T-helper 2 cell treated with Interferon-gamma antibody and Interleukin-4, amounts not matched to agents 5 μg/mL and 100 μg/mL, for 36 hours (primary cell): ENCODE measurements around the gene AGAP1.

Experiments
- DNase-seq: peaks from one replicate; pipeline ENCODE4 v3.0.0; 2021; ENCODE audit warnings: low spot score
- H3K27ac Mint-ChIP-seq: one replicate; pipeline ENCODE4 v1.8.0; 2021; ENCODE audit warnings: mild to moderate bottlenecking, mixed read lengths
- H3K27me3 Mint-ChIP-seq: one replicate; pipeline ENCODE4 v1.8.0; 2021; ENCODE audit warnings: low read depth, mixed read lengths
- H3K36me3 Mint-ChIP-seq: one replicate; pipeline ENCODE4 v1.8.0; 2021; ENCODE audit warnings: low read depth, mixed read lengths
- H3K4me1 Mint-ChIP-seq: one replicate; pipeline ENCODE4 v1.8.0; 2021; ENCODE audit warnings: low read depth, mixed read lengths
- H3K4me3 Mint-ChIP-seq: one replicate; pipeline ENCODE4 v1.8.0; 2022; ENCODE audit warnings: mild to moderate bottlenecking, moderate library complexity, mixed read lengths
- H3K9me3 Mint-ChIP-seq: one replicate; pipeline ENCODE4 v1.8.0; 2021; ENCODE audit warnings: mixed read lengths

Gene AGAP1

GRCh38 chr2:236093134-236093533, 599.3 kb downstream of the AGAP1 start:
- H3K36me3 Mint-ChIP-seq: no peaks in the 10 kb centered on the region
- no peaks in the 10 kb centered on the region for H3K4me1 Mint-ChIP-seq
- no peaks in the 10 kb centered on the region for H3K9me3 Mint-ChIP-seq
- no peak overlapping the region for H3K4me3 Mint-ChIP-seq
- no peaks in the 10 kb centered on the region for H3K27me3 Mint-ChIP-seq
- H3K27ac Mint-ChIP-seq: no peak overlapping the region
- no peak for DNase-seq

- no peak overlapping the region for H3K4me3 Mint-ChIP-seq
- H3K36me3 Mint-ChIP-seq: no peaks in the 10 kb centered on the region
- no peaks in the 10 kb centered on the region for H3K4me1 Mint-ChIP-seq
- DNase-seq: no peak
- H3K9me3 Mint-ChIP-seq: no peaks in the 10 kb centered on the region
- no peak overlapping the region for H3K27ac Mint-ChIP-seq
- H3K27me3 Mint-ChIP-seq: no peaks in the 10 kb centered on the region
Measured at GRCh38 chr2:236095504-236095903, 601.7 kb downstream of the AGAP1 start.

GRCh38 chr2:236101311-236101950, 607.6 kb downstream of the AGAP1 start:
- DNase-seq: no peak
- no peaks in the 10 kb centered on the region for H3K27me3 Mint-ChIP-seq
- H3K36me3 Mint-ChIP-seq: no peaks in the 10 kb centered on the region
- H3K4me1 Mint-ChIP-seq: no peaks in the 10 kb centered on the region
- H3K9me3 Mint-ChIP-seq: no peaks in the 10 kb centered on the region
- no peak overlapping the region for H3K27ac Mint-ChIP-seq
- no peak overlapping the region for H3K4me3 Mint-ChIP-seq

GRCh38 chr2:236102971-236103370, 609.1 kb downstream of the AGAP1 start:
- no peaks in the 10 kb centered on the region for H3K27me3 Mint-ChIP-seq
- DNase-seq: no peak
- no peak overlapping the region for H3K4me3 Mint-ChIP-seq
- no peak overlapping the region for H3K27ac Mint-ChIP-seq
- H3K9me3 Mint-ChIP-seq: no peaks in the 10 kb centered on the region
- H3K36me3 Mint-ChIP-seq: no peaks in the 10 kb centered on the region
- H3K4me1 Mint-ChIP-seq: no peaks in the 10 kb centered on the region

GRCh38 chr2:236103981-236104380, 610.1 kb downstream of the AGAP1 start:
- peaks cover 9% of the 10 kb centered on the region for H3K27me3 Mint-ChIP-seq
- no peak overlapping the region for H3K4me3 Mint-ChIP-seq
- no peaks in the 10 kb centered on the region for H3K9me3 Mint-ChIP-seq
- DNase-seq: no peak
- no peak overlapping the region for H3K27ac Mint-ChIP-seq
- H3K36me3 Mint-ChIP-seq: no peaks in the 10 kb centered on the region
- no peaks in the 10 kb centered on the region for H3K4me1 Mint-ChIP-seq

- H3K27ac Mint-ChIP-seq: no peak overlapping the region
- H3K36me3 Mint-ChIP-seq: no peaks in the 10 kb centered on the region
- peaks cover 9% of the 10 kb centered on the region for H3K27me3 Mint-ChIP-seq
- no peak overlapping the region for H3K4me3 Mint-ChIP-seq
- no peaks in the 10 kb centered on the region for H3K9me3 Mint-ChIP-seq
- H3K4me1 Mint-ChIP-seq: no peaks in the 10 kb centered on the region
- DNase-seq: no peak
Measured at GRCh38 chr2:236105955-236106607, 612.2 kb downstream of the AGAP1 start.

- Mint-ChIP-seq H3K27ac (no peak overlapping the region), H3K4me1 (no peaks in the 10 kb centered on the region)
Measured at GRCh38 chr2:236106761-236107160, 612.9 kb downstream of the AGAP1 start.

GRCh38 chr2:236107536-236107935, 613.7 kb downstream of the AGAP1 start:
- no peak overlapping the region for H3K4me3 Mint-ChIP-seq

More at GRCh38 chr2:236106761-236107160, 612.9 kb downstream of the AGAP1 start:
- no peaks in the 10 kb centered on the region for H3K9me3 Mint-ChIP-seq
- H3K4me3 Mint-ChIP-seq: no peak overlapping the region
- no peaks in the 10 kb centered on the region for H3K36me3 Mint-ChIP-seq
- H3K27me3 Mint-ChIP-seq: peaks cover 9% of the 10 kb centered on the region
- no peak for DNase-seq

GRCh38 chr2:236107942-236108625, 614.2 kb downstream of the AGAP1 start:
- no peaks in the 10 kb centered on the region for H3K4me1 Mint-ChIP-seq
- H3K9me3 Mint-ChIP-seq: no peaks in the 10 kb centered on the region
- no peak overlapping the region for H3K4me3 Mint-ChIP-seq
- DNase-seq: no peak
- H3K27me3 Mint-ChIP-seq: peaks cover 9% of the 10 kb centered on the region
- H3K27ac Mint-ChIP-seq: no peak overlapping the region
- H3K36me3 Mint-ChIP-seq: no peaks in the 10 kb centered on the region

More at GRCh38 chr2:236107536-236107935, 613.7 kb downstream of the AGAP1 start:
- Mint-ChIP-seq H3K4me1 (no peaks in the 10 kb centered on the region), H3K27ac (no peak overlapping the region), H3K36me3 (no peaks in the 10 kb centered on the region), H3K27me3 (peaks cover 9% of the 10 kb centered on the region), H3K9me3 (no peaks in the 10 kb centered on the region)
- DNase-seq: no peak

GRCh38 chr2:236109061-236109460, 615.2 kb downstream of the AGAP1 start:
- no peak overlapping the region for H3K4me3 Mint-ChIP-seq
- H3K4me1 Mint-ChIP-seq: no peaks in the 10 kb centered on the region
- H3K27ac Mint-ChIP-seq: no peak overlapping the region
- no peaks in the 10 kb centered on the region for H3K9me3 Mint-ChIP-seq
- peaks cover 9% of the 10 kb centered on the region for H3K27me3 Mint-ChIP-seq
- no peaks in the 10 kb centered on the region for H3K36me3 Mint-ChIP-seq
- no peak for DNase-seq

- H3K4me3 Mint-ChIP-seq: no peak overlapping the region
- H3K36me3 Mint-ChIP-seq: no peaks in the 10 kb centered on the region
- H3K9me3 Mint-ChIP-seq: no peaks in the 10 kb centered on the region
- H3K27ac Mint-ChIP-seq: no peak overlapping the region
- H3K4me1 Mint-ChIP-seq: no peaks in the 10 kb centered on the region
- H3K27me3 Mint-ChIP-seq: peaks cover 9% of the 10 kb centered on the region
- no peak for DNase-seq
Measured at GRCh38 chr2:236109473-236109872, 615.6 kb downstream of the AGAP1 start.

GRCh38 chr2:236112466-236112865, 618.6 kb downstream of the AGAP1 start:
- no peaks in the 10 kb centered on the region for H3K4me1 Mint-ChIP-seq
- no peaks in the 10 kb centered on the region for H3K9me3 Mint-ChIP-seq
- no peak overlapping the region for H3K4me3 Mint-ChIP-seq
- H3K36me3 Mint-ChIP-seq: no peaks in the 10 kb centered on the region
- no peak overlapping the region for H3K27ac Mint-ChIP-seq
- DNase-seq: no peak
- H3K27me3 Mint-ChIP-seq: peaks cover 12% of the 10 kb centered on the region

GRCh38 chr2:236113425-236113824, 619.6 kb downstream of the AGAP1 start:
- no peaks in the 10 kb centered on the region for H3K36me3 Mint-ChIP-seq
- no peak overlapping the region for H3K27ac Mint-ChIP-seq
- no peak for DNase-seq
- no peak overlapping the region for H3K4me3 Mint-ChIP-seq
- peaks cover 11% of the 10 kb centered on the region for H3K27me3 Mint-ChIP-seq
- H3K9me3 Mint-ChIP-seq: no peaks in the 10 kb centered on the region
- no peaks in the 10 kb centered on the region for H3K4me1 Mint-ChIP-seq

GRCh38 chr2:236113948-236114347, 620.1 kb downstream of the AGAP1 start:
- DNase-seq: no peak
- Mint-ChIP-seq H3K27ac (no peak overlapping the region), H3K4me3 (no peak overlapping the region), H3K27me3 (peaks cover 12% of the 10 kb centered on the region), H3K36me3 (no peaks in the 10 kb centered on the region), H3K9me3 (no peaks in the 10 kb centered on the region), H3K4me1 (no peaks in the 10 kb centered on the region)
